GM18505 (cell line): Measurements from ENCODE around the gene MSLN.

Experiments
- ATAC-seq: cut with Tn5 transposase; IDR thresholded peaks from one replicate; pipeline ENCODE4 v1.9.1; 2021; ENCODE audit not compliant: unreplicated experiment
- POLR2A ChIP-seq: IDR thresholded peaks from 4 replicates; pipeline ENCODE4 v1.6.1; 2011; ENCODE audit warnings: borderline replicate concordance; ENCODE audit not compliant: insufficient read depth, insufficient read length; ENCODE audit errors: extremely low read depth

The MSLN gene

GRCh38 chr16:783404-784161 is 23.0 kb downstream of the MSLN start:
- TF ChIP-seq POLR2A = no peak
- no peak for ATAC-seq

- TF ChIP-seq POLR2A = no peak
- ATAC-seq = no peak
These were observed 23.9 kb downstream of the MSLN start for GRCh38 chr16:784431-784830.

DNA sequence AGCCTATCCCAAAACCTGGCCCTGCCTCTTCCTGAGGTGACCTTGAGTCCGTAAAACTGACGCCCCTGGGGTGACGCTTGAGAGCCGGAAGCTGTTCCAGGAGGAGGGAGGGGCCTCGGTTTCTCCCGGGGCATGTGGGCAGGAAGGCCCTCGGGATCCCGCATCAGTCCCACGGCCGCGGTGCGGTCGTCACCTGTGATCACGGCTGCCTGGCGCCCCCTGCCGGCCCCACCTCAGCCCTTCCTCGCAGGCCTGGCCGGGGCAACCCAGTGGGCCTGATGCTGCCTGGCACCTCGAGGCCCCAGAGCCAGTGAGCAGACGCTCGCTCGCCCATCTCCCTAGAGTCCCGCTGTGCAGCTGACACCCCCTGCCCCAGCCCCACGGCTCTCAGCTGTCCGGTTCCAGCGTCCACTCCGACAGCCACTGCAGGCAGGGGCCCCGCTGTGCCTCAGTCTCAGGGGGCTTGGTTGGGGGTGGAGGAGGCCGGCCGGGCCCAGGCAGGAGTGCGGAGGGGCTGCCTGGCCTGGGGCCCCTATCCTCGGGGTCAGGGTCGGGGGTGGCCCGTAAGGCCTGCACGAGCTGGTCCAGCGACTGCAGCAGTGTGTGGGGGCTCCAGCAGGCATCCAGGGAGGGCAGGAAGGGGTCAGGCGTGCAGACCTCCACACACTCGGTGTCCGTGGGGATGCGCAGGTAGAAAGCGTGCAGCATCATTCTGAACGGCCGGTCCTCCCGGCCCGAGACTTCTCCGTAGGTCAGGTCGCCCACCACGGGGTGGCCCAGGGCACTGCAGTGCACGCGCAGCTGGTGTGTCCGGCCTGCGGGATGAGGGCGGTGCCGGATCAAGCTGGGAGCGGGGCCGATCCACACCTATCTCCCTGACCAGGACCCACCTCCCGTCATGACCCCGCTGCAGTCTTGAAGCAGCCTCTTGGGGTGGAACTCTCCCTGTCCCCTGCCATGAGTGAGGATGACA is 25.3 kb downstream of the MSLN start:
- no peak for ATAC-seq
- no peak for TF ChIP-seq POLR2A

- no peak for ATAC-seq
- no peak for TF ChIP-seq POLR2A
These were observed 26.9 kb downstream of the MSLN start for GRCh38 chr16:787321-787966.

DNA sequence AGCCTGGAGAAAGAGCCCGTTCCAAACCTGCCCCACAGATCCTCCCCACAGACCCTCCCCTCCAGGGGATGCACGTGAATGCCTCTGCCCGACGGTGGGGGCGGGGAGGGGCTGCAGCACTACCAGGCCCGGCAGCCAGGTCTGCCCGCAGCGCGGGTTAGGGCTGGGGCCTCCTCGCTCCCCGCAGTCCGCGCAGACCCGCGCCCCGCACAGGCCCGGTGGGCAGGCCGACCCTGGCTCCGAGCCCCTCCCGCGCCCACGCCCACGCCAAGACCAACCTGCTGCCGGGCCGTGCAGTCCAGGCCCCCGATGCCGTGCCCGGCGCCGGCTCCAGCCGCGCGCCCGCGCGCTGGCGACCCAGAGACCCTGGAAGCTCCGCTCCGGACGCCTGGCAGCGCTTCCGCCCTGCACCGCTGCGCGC is 27.5 kb downstream of the MSLN start, which contains the start of gene RPUSD1:
Gene RPUSD1 (minus strand): TSS at position 404 of the 421 bp plus-strand sequence. CDS start 644 bp downstream, outside the sequence.
- TF ChIP-seq POLR2A = peak; percentile 74
- ATAC-seq = peak; percentile 26

GRCh38 chr16:788399-789126 is 28.0 kb downstream of the MSLN start, which contains the start of gene CHTF18:
Gene CHTF18 (plus strand): TSS chr16:788620. CDS start chr16:788685, 65 bp downstream.
- no peak for TF ChIP-seq POLR2A
- peak; percentile 63 for ATAC-seq

GRCh38 chr16:789191-789850 is 28.8 kb downstream of the MSLN start:
- ATAC-seq = no peak
- TF ChIP-seq POLR2A = no peak

- no peak for ATAC-seq
These were observed 29.6 kb downstream of the MSLN start for GRCh38 chr16:790086-790485.

GRCh38 chr16:791131-791530 is 30.6 kb downstream of the MSLN start:
- no peak for TF ChIP-seq POLR2A
- no peak for ATAC-seq

More at GRCh38 chr16:790086-790485, 29.6 kb downstream of the MSLN start:
- no peak for TF ChIP-seq POLR2A

- ATAC-seq = no peak
These were observed 31.9 kb downstream of the MSLN start for GRCh38 chr16:792221-792995.

DNA sequence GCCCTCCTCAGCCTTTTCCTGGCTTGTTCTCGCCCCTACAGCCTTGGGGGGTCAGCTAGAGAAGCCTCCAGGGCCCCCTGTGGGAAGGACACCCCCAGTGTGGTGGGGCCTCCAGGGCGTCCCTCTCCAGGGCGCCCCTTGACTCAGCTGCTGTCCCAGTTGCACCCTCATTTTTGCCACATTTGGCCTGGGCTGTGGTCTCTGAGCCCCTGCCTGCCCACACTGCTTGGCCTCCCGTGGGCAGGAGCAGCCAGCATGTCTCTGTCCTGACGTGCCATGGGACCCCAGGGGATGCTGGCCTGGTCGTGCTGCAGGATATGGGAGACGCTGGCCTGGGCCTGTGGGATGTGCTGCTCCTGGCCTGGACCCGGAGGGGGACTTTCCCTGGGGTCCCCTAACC is 32.9 kb downstream of the MSLN start:
- no peak for ATAC-seq
- TF ChIP-seq POLR2A = no peak

More at GRCh38 chr16:792221-792995, 31.9 kb downstream of the MSLN start:
- TF ChIP-seq POLR2A = no peak
